Stimulated activated CD8-positive, alpha-beta memory T cell treated with anti-CD3 and anti-CD28 coated beads, Interleukin-4, amount 100 ng/mL, for 4 hours (primary cell): ENCODE measurements around the gene EEF1AKMT4.

ENCODE experiments used
- DNase-seq, 2 donors: peaks; one replicate each; pipeline ENCODE4 v3.0.0-alpha.2; 2020; ENCODE audit warnings: low read depth in 2 of 2, low spot score in 1 of 2

The EEF1AKMT4 gene

GRCh38 chr3:184235381-184236032 is 14.0 kb upstream of the EEF1AKMT4 start:
- no peak for DNase-seq

GRCh38 chr3:184236033-184236410 is 13.4 kb upstream of the EEF1AKMT4 start:
- no peak for DNase-seq

- no peak for DNase-seq
Observed at GRCh38 chr3:184236636-184237035, 12.8 kb upstream of the EEF1AKMT4 start.

- no peak for DNase-seq
Observed at GRCh38 chr3:184237211-184237610, 12.3 kb upstream of the EEF1AKMT4 start.

GRCh38 chr3:184237807-184238206 is 11.7 kb upstream of the EEF1AKMT4 start:
- DNase-seq: no peak

GRCh38 chr3:184238246-184238818 is 11.1 kb upstream of the EEF1AKMT4 start:
- DNase-seq: no peak

GRCh38 chr3:184239221-184239620 is 10.3 kb upstream of the EEF1AKMT4 start:
- no peak for DNase-seq

GRCh38 chr3:184239708-184240107 is 9.8 kb upstream of the EEF1AKMT4 start:
- no peak for DNase-seq

GRCh38 chr3:184240384-184241140 is 8.9 kb upstream of the EEF1AKMT4 start:
- DNase-seq: no peak

GRCh38 chr3:184241141-184241446 is 8.4 kb upstream of the EEF1AKMT4 start:
- DNase-seq: no peak

GRCh38 chr3:184241447-184242296 is 7.8 kb upstream of the EEF1AKMT4 start:
- no peak for DNase-seq

GRCh38 chr3:184242297-184242685 is 7.2 kb upstream of the EEF1AKMT4 start:
- DNase-seq: no peak

- DNase-seq: peak; percentile 70 to 72
Observed at GRCh38 chr3:184248454-184249411, 739 bp upstream of the EEF1AKMT4 start, which contains the start of gene ALG3. ALG3 (minus strand) TSS chr3:184248962; CDS start chr3:184248940, 22 bp downstream.

- DNase-seq: peak; percentile 84
Observed at GRCh38 chr3:184250167-184250828, 826 bp downstream of the EEF1AKMT4 start.

GRCh38 chr3:184255291-184256039 is 6.0 kb downstream of the EEF1AKMT4 start:
- no peak for DNase-seq

GRCh38 chr3:184257083-184257915 is 7.8 kb downstream of the EEF1AKMT4 start:
- DNase-seq: no peak

- no peak for DNase-seq
Observed at GRCh38 chr3:184258926-184259325, 9.5 kb downstream of the EEF1AKMT4 start.

GRCh38 chr3:184259396-184259877 is 10.0 kb downstream of the EEF1AKMT4 start:
- no peak for DNase-seq
